Spleen (tissue), 7 donors: ENCODE data around the gene CACNB1.

Experiments used
- POLR2A ChIP-seq, 3 donors: fragments of 450-650 bp; IDR thresholded peaks; one replicate each; pipeline ENCODE4 v1.5.1; 2017; ENCODE audit warnings: antibody characterized with exemption in 3 of 3, mild to moderate bottlenecking in 1 of 3
- POLR2AphosphoS5 ChIP-seq, 3 donors: sonication (generic); formaldehyde crosslinking; IDR thresholded peaks; one replicate each; pipeline ENCODE4 v1.5.1; 2017; ENCODE audit warnings: antibody characterized with exemption in 3 of 3
- TF ChIP-seq, protein P1 (sequence below), 11 experiments: fragments of 200-600 bp in 7 of 11; fragments of 450-650 bp in 4 of 11; sonication (generic) in 4 of 11; IDR thresholded peaks in 8 of 11; conservative IDR thresholded peaks in 3 of 11; 1 replicate in 7 of 11; 2 replicates in 4 of 11; pipeline versions ENCODE4 v1.4.0 to v1.8.0; 2016 to 2021; ENCODE audit warnings: antibody characterized with exemption in 11 of 11, inconsistent platforms in 4 of 11, mild to moderate bottlenecking in 1 of 11
- donor health status: DM: no; HTN: no; CAD: no; lungs with moderate emphysema.
- donor health status: DM: no; HTN: no; CAD: no.
- donor health status: DM: no; HTN: no; CAD: no.

GRCh38 chr17:39227364-39227919, 30.0 kb upstream of the CACNB1 start:
- TF ChIP-seq, protein P1, sequence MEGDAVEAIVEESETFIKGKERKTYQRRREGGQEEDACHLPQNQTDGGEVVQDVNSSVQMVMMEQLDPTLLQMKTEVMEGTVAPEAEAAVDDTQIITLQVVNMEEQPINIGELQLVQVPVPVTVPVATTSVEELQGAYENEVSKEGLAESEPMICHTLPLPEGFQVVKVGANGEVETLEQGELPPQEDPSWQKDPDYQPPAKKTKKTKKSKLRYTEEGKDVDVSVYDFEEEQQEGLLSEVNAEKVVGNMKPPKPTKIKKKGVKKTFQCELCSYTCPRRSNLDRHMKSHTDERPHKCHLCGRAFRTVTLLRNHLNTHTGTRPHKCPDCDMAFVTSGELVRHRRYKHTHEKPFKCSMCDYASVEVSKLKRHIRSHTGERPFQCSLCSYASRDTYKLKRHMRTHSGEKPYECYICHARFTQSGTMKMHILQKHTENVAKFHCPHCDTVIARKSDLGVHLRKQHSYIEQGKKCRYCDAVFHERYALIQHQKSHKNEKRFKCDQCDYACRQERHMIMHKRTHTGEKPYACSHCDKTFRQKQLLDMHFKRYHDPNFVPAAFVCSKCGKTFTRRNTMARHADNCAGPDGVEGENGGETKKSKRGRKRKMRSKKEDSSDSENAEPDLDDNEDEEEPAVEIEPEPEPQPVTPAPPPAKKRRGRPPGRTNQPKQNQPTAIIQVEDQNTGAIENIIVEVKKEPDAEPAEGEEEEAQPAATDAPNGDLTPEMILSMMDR (IDR thresholded peaks at IDR 0.05 in 8 of 11, conservative IDR thresholded peaks at IDR 0.05 in 3 of 11): no peak
- TF ChIP-seq POLR2A (IDR thresholded peaks at IDR 0.05) (no peak), POLR2AphosphoS5 (IDR thresholded peaks at IDR 0.05) (no peak)
